Measurements from ENCODE around the gene CRNKL1. TPM values are rescaled to one million over a fixed set of nuclear protein-coding genes. Genes with fewer than 3 reads are reported as not detected.

Gene CRNKL1
- total RNA-seq, 2 donors from 2014 or later: 17.3 to 24.5 TPM

GRCh38 chr20:20024942-20025341, 27.3 kb downstream of the CRNKL1 start:
- Histone ChIP-seq H3K36me3 (no peaks in the 10 kb centered on the region), H3K4me3 (no peak overlapping the region), H3K4me1 (ENCODE audit: control insufficient read depth in 1 of 2, low read depth in 2 of 2) (peaks cover 3 to 11% of the 10 kb centered on the region in 2 donors), H3K9me3 (no peaks in the 10 kb centered on the region), H3K27me3 (replicated peaks; ENCODE audit: insufficient read depth) (no peaks in the 10 kb centered on the region), H3K27ac (no peak overlapping the region)
- ATAC-seq (ENCODE audit: insufficient number of reproducible peaks, low FRiP score, low read depth): no peak
- no peak for DNase-seq (ENCODE audit: low spot score)
- TF ChIP-seq CTCF (IDR thresholded peaks at IDR 0.05): no peak

- DNase-seq (ENCODE audit: low spot score): no peak
- H3K9me3 ChIP-seq: no peaks in the 10 kb centered on the region
- H3K27ac ChIP-seq: no peak overlapping the region
- no peak for ATAC-seq (ENCODE audit: insufficient number of reproducible peaks, low FRiP score, low read depth)
- no peaks in the 10 kb centered on the region for H3K27me3 ChIP-seq (replicated peaks; ENCODE audit: insufficient read depth)
- H3K36me3 ChIP-seq: no peaks in the 10 kb centered on the region
- no peak for TF ChIP-seq CTCF (IDR thresholded peaks at IDR 0.05)
- no peak overlapping the region for H3K4me3 ChIP-seq
- H3K4me1 ChIP-seq (ENCODE audit: control insufficient read depth in 1 of 2, low read depth in 2 of 2): peaks cover 7 to 21% of the 10 kb centered on the region in 2 donors
Measured at GRCh38 chr20:20023395-20023794, 28.9 kb downstream of the CRNKL1 start.

GRCh38 chr20:20022498-20022897, 29.8 kb downstream of the CRNKL1 start:
- no peak overlapping the region for H3K4me3 ChIP-seq
- no peaks in the 10 kb centered on the region for H3K9me3 ChIP-seq
- TF ChIP-seq CTCF (IDR thresholded peaks at IDR 0.05): no peak
- no peaks in the 10 kb centered on the region for H3K36me3 ChIP-seq
- H3K4me1 ChIP-seq (ENCODE audit: control insufficient read depth in 1 of 2, low read depth in 2 of 2): peaks cover 10 to 25% of the 10 kb centered on the region in 2 donors
- H3K27me3 ChIP-seq (replicated peaks; ENCODE audit: insufficient read depth): no peaks in the 10 kb centered on the region
- ATAC-seq (ENCODE audit: insufficient number of reproducible peaks, low FRiP score, low read depth): no peak
- no peak for DNase-seq (ENCODE audit: low spot score)
- no peak overlapping the region for H3K27ac ChIP-seq

GRCh38 chr20:20021835-20022234, 30.4 kb downstream of the CRNKL1 start:
- Histone ChIP-seq H3K9me3 (no peaks in the 10 kb centered on the region), H3K36me3 (no peaks in the 10 kb centered on the region), H3K4me3 (no peak overlapping the region), H3K27me3 (replicated peaks; ENCODE audit: insufficient read depth) (no peaks in the 10 kb centered on the region), H3K4me1 (ENCODE audit: control insufficient read depth in 1 of 2, low read depth in 2 of 2) (peaks cover 10 to 19% of the 10 kb centered on the region in 2 donors), H3K27ac (no peak overlapping the region)
- no peak for TF ChIP-seq CTCF (IDR thresholded peaks at IDR 0.05)
- ATAC-seq (ENCODE audit: insufficient number of reproducible peaks, low FRiP score, low read depth): no peak
- no peak for DNase-seq (ENCODE audit: low spot score)

- Histone ChIP-seq H3K27ac (no peak overlapping the region), H3K36me3 (no peaks in the 10 kb centered on the region), H3K4me3 (no peak overlapping the region), H3K9me3 (no peaks in the 10 kb centered on the region), H3K4me1 (ENCODE audit: control insufficient read depth in 1 of 2, low read depth in 2 of 2) (peaks cover 10 to 21% of the 10 kb centered on the region in 2 donors), H3K27me3 (replicated peaks; ENCODE audit: insufficient read depth) (no peaks in the 10 kb centered on the region)
- DNase-seq (ENCODE audit: low spot score): no peak
- TF ChIP-seq CTCF (IDR thresholded peaks at IDR 0.05): no peak
- ATAC-seq (ENCODE audit: insufficient number of reproducible peaks, low FRiP score, low read depth): no peak
Measured at GRCh38 chr20:20020908-20021307, 31.4 kb downstream of the CRNKL1 start.
